GM18867 (cell line): ENCODE measurements around the gene PAIP2B.
"Not testable (repeated sequence)": the region's sequence is repeated elsewhere in the genome, so short reads cannot be mapped to it uniquely, and the experiment has no call there.

Experiments
- ATAC-seq: cut with Tn5 transposase; IDR thresholded peaks from one replicate; pipeline ENCODE4 v1.9.1; 2021; ENCODE audit warnings: mild to moderate bottlenecking, moderate library complexity; ENCODE audit not compliant: unreplicated experiment

Gene PAIP2B

GRCh38 chr2:71220743-71221142 is 6.2 kb downstream of the PAIP2B start:
- no peak for ATAC-seq

DNA sequence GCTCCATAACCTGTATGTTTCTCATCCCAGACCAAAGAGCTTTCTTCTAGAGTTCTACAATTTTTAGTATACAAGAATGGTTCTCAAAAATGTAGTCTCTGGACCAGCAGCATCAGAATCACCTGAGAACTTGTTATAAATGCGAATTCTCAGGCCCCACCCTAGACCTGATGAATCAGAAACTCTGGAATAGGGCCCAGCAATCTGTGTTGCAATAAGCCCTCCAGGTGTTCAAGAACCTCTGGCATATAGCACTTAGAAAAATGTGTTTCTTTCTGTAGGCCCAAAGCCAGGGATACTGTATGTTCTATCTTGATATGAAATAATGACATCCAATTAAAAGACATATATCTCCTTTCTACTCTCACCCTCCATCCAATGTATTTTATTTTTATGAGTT is 10.4 kb downstream of the PAIP2B start:
- ATAC-seq, result no peak

GRCh38 chr2:71215447-71215846 is 11.5 kb downstream of the PAIP2B start:
- no peak for ATAC-seq

- ATAC-seq, result no peak
These were observed 14.6 kb downstream of the PAIP2B start for GRCh38 chr2:71212336-71212735.

- no peak for ATAC-seq
These were observed 16.6 kb downstream of the PAIP2B start for GRCh38 chr2:71210292-71210691.

GRCh38 chr2:71208756-71209155 is 18.1 kb downstream of the PAIP2B start:
- no peak for ATAC-seq

DNA sequence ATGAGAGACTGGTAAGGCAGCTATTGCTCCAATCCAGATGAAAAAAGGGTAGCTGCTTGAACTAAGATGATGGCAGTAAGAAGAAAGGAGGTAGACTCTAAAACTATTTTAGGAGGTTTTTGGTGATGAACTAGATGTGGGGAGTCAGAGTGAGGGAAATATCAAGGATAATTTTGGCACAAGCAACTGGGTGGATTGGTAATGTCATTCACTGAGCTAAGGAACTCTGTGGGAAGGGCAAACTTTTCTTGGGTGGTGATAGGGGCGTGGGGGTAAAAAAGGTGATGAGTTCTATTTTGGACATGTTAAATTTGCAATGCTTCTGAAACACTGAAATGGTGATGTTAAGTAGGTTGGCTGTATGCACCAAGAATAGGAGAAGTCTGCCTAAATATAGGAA is 19.3 kb downstream of the PAIP2B start:
- ATAC-seq, result no peak

DNA sequence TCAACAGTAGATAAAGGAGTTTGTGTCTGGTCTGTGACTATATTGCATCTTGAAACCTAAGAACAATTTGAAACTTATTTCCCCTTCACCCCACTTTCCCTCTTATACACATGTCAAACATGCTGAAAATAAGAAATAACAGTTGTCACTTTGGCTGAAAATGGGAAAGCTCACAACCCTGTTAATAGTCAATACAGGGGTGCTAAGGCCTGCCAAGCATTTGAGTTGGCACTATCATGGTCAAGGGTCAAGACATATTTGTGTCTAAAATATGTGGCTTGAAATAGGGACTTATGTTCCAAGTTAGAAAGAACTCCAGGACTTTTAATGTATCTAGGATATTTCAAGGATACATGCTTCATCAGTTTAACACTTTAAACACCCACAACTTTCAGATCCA is 20.6 kb downstream of the PAIP2B start:
- no peak for ATAC-seq

GRCh38 chr2:71191570-71191943 is 35.3 kb downstream of the PAIP2B start:
- no peak for ATAC-seq

GRCh38 chr2:71190656-71191569 is 36.0 kb downstream of the PAIP2B start:
- ATAC-seq, result no peak

GRCh38 chr2:71187589-71187988 is 39.3 kb downstream of the PAIP2B start:
- no peak for ATAC-seq

- ATAC-seq, result no peak
These were observed 39.9 kb downstream of the PAIP2B start for GRCh38 chr2:71186973-71187372.

DNA sequence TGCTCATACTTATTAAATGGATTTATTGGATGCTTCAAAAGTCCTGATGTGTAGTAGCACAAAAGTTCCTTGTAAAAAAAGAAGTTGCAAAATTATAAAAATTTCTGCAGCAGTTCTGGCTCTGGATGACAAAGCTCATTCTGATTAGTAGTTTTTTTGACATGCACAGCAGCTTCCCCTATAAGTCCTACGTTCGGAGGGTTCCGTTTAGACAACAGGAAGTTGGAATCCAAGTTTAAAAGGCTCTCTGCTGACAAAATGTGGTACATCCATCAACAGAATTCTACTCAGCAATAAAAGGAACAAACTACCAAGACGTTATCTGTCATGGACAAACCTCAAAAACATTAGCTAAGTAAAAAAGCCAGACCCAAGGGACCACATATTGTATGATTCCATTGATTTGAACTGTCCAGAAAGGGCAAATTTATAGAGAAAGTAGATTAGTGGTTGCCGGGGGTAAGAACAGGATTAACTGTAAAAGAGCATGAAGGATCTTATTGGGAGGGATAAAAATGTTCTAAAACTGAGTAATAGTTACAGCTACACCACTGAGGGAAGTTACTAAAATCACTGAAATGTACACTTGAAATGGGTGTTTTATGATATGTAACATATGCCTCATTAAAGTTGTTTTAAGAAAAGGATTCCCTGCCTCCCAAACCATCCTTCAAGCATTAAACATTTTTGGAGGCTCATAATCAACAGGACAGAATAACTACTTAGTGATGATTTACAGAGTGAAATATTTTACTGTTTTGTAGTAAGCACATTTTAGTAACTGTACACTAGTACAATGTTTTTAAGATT is 43.4 kb downstream of the PAIP2B start:
- not testable (repeated sequence) for ATAC-seq

GRCh38 chr2:71181316-71181715 is 45.6 kb downstream of the PAIP2B start:
- ATAC-seq, result no peak

DNA sequence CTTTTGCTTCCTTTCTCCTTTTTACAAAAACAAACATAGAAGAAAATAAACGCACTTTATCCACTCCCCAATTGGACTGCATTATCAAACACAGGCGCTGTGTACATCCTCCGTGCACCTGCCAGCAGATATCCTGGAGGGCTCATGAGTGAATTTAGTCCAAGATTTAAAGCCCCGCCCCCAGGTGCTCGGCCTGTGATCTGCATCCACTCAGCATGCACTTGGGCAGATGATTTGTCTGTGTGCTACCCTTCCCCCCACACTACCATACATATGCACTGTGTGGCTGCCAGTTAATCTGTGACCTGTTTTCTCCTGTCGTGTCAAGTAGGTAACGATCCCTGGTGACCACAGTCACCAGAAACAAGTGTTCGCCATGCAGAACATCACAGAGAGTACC is 48.1 kb downstream of the PAIP2B start:
- ATAC-seq, result not testable (repeated sequence)

DNA sequence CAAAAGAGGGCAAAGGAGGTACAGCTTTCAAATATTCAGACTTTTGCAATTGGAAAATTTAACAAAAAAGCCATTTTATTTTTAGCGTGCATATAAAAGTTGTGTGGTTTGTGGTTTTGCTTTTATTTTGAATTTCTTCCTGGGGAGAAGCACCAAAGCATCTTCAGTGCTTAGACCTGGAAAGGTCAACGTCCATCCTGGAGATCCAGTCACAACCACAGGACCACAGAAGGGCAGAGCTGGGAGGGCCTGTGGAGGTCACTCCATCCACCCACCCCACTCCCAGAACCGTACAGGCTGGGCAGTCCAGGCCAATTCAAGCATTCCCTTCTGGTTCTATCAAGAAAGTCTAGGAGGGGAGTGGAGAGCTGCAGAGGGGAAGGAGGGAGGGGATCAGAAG is 52.7 kb downstream of the PAIP2B start:
- ATAC-seq, result no peak

DNA sequence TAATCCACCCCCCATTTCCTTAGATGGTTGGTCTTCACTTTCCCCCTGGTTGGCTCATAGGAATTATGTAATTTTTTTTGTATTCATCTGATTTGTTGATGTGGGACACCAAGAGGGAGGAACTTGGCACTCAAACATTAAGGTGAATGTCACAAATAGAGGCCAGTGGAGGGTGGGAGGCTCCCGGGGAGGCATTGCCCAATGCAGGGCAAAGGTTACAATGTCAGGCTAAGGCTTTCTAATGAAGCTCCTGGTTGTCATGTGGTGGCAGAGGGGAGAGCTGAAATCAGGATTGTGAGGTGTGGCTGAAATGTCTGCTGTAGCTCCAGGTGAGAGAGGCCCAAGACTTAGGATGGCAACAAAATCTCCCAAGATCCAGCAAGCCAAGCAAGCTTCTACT is 53.8 kb downstream of the PAIP2B start:
- ATAC-seq, result no peak

DNA sequence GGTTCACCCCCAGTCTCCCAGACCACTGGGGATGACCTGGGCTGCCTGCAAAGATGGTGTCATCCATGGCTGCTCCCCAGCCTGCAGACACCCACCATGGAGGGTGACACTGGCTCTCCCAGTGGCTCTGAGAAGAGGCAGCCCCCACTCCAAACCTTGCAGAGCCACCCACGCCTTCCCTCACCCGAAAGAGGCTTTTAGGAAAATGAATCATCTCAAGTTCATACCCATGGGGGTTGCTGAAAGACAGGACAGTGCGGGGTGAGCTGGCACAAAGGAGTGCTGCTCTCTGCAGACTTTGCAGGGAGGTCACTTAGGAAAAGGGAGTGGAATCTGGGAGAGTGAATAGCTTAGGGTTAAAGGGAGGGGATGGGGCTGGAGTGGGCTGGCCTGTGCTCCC is 60.1 kb downstream of the PAIP2B start:
- no peak for ATAC-seq

- peak; percentile 72 for ATAC-seq
These were observed 69.6 kb downstream of the PAIP2B start for GRCh38 chr2:71157124-71157793.

DNA sequence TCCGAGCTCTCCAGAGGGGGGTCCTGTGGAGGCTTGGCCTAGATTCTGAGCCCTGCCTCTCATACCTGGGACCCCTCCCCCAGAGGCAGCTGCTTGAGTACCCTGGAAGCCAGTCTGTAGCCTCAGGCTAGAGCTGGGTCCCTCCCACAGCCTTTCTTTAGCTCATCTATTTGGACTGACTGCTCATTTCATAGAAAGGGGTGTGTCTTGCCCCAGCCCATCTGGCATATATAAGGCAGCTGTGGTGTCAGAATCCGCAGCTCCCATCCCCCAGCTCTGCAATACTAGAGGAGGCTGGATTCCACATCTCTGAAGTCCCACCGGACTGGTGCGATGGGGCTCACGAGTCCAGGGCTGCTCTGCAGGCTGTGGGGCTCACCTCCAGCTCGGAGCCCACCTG is 70.3 kb downstream of the PAIP2B start:
- ATAC-seq, result no peak

- no peak for ATAC-seq
These were observed 71.1 kb downstream of the PAIP2B start for GRCh38 chr2:71155846-71156245.
